IPS DF 6.9 (cell line): ENCODE data around the gene SCN11A.

Experiments used
- DNase-seq: peaks from one replicate; pipeline ENCODE4 v3.0.0-alpha.2; 2013; ENCODE audit warnings: low read depth, low spot score
- H3K27ac ChIP-seq: one replicate; pipeline ENCODE4 v1.5.1; 2013; ENCODE audit warnings: low read length, control low read depth
- H3K27me3 ChIP-seq: 2 replicates; pipeline ENCODE4 v1.6.1; 2013; ENCODE audit warnings: mild to moderate bottlenecking, low read length; ENCODE audit not compliant: control insufficient read depth, insufficient read depth
- H3K36me3 ChIP-seq: 2 replicates; pipeline ENCODE4 v1.6.1; 2013; ENCODE audit warnings: low read length; ENCODE audit not compliant: control insufficient read depth, insufficient read depth
- H3K4me1 ChIP-seq: 2 replicates; pipeline ENCODE4 v1.6.1; 2013; ENCODE audit warnings: low read length; ENCODE audit not compliant: control insufficient read depth, insufficient read depth
- H3K4me3 ChIP-seq: 2 replicates; pipeline ENCODE4 v1.5.1; 2013; ENCODE audit warnings: mild to moderate bottlenecking, low read length
- H3K9me3 ChIP-seq: 2 replicates; pipeline ENCODE4 v1.6.1; 2013; ENCODE audit warnings: low read length, inconsistent platforms; ENCODE audit not compliant: control insufficient read depth, insufficient read depth
- WGBS: extraction: QIAGEN DNeasy Blood & Tissue Kit; methylation state at CpG from one replicate; pipeline ENCODE4 v1.1.7; 2013; ENCODE audit warnings: mixed read lengths, missing lambda C conversion rate; ENCODE audit not compliant: insufficient read length, insufficient coverage; 5-methylcytosine and 5-hydroxymethylcytosine counted together

The SCN11A gene

GRCh38 chr3:39051649-39052561 is at the start of gene SCN11A, which contains the start of gene WDR48:
Gene SCN11A, minus strand, starts transcription at chr3:39051944. Its CDS starts 101,582 bp downstream, at chr3:38950362.
Gene WDR48, plus strand, starts transcription at chr3:39052016. Its CDS starts 10 bp downstream, at chr3:39052026.
- Histone ChIP-seq H3K27me3 (no peaks in the 10 kb centered on the region), H3K4me1 (no peaks in the 10 kb centered on the region), H3K36me3 (no peaks in the 10 kb centered on the region), H3K27ac (no peak within 1 kb of the TSS), H3K9me3 (no peaks in the 10 kb centered on the region), H3K4me3 (peak within 1 kb of the TSS; percentile 84; the same call in 1 of the 2 replicates)
- WGBS, result no CpG with 5 or more reads among the region's 68 CpGs
- DNase-seq, result peak; percentile 89

- peaks cover 9% of the 10 kb centered on the region; the same call in 1 of the 2 replicates for H3K36me3 ChIP-seq
- DNase-seq, result no peak
- H3K27me3 ChIP-seq, result no peaks in the 10 kb centered on the region
- no peaks in the 10 kb centered on the region for H3K4me1 ChIP-seq
- no peaks in the 10 kb centered on the region for H3K9me3 ChIP-seq
- no CpG with 5 or more reads among the region's 5 CpGs for WGBS
- no peak overlapping the region for H3K27ac ChIP-seq
- H3K4me3 ChIP-seq, result no peak overlapping the region
Observed at GRCh38 chr3:39101022-39101689, 49.4 kb upstream of the SCN11A start.

DNA sequence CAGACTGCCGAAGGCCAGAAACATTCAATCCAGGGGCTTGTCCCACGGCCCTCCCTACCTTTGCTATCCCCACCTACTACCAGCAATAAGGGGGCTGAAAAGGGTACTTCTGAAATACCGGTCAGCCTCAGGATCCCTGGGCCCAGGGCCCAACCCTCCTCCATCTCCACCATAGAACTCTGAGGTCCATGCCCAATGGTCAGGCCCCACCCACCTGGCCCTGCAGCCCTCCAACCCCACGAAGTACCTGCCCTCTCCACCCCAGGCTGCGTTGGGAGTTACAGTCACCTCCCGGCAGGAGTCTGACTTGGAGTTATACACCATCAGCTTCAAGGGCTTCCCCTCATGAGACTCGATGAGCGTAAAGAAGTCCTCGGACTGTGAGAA is 48.7 kb upstream of the SCN11A start:
- no peak overlapping the region for H3K4me3 ChIP-seq
- no peak overlapping the region for H3K27ac ChIP-seq
- peaks cover 9% of the 10 kb centered on the region; the same call in 1 of the 2 replicates for H3K36me3 ChIP-seq
- no peaks in the 10 kb centered on the region for H3K9me3 ChIP-seq
- H3K27me3 ChIP-seq, result no peaks in the 10 kb centered on the region
- no peak for DNase-seq
- H3K4me1 ChIP-seq, result no peaks in the 10 kb centered on the region
- WGBS, result no CpG with 5 or more reads among the region's 9 CpGs

- H3K27me3 ChIP-seq, result no peaks in the 10 kb centered on the region
- no peak overlapping the region for H3K27ac ChIP-seq
- H3K36me3 ChIP-seq, result peaks cover 12% of the 10 kb centered on the region; the same call in 1 of the 2 replicates
- H3K9me3 ChIP-seq, result no peaks in the 10 kb centered on the region
- no CpG with 5 or more reads among the region's 2 CpGs for WGBS
- no peaks in the 10 kb centered on the region for H3K4me1 ChIP-seq
- no peak overlapping the region for H3K4me3 ChIP-seq
- DNase-seq, result no peak
Observed at GRCh38 chr3:39099738-39100499, 48.2 kb upstream of the SCN11A start.

GRCh38 chr3:39099242-39099641 is 47.5 kb upstream of the SCN11A start:
- peaks cover 19% of the 10 kb centered on the region; the same call in 1 of the 2 replicates for H3K36me3 ChIP-seq

DNA sequence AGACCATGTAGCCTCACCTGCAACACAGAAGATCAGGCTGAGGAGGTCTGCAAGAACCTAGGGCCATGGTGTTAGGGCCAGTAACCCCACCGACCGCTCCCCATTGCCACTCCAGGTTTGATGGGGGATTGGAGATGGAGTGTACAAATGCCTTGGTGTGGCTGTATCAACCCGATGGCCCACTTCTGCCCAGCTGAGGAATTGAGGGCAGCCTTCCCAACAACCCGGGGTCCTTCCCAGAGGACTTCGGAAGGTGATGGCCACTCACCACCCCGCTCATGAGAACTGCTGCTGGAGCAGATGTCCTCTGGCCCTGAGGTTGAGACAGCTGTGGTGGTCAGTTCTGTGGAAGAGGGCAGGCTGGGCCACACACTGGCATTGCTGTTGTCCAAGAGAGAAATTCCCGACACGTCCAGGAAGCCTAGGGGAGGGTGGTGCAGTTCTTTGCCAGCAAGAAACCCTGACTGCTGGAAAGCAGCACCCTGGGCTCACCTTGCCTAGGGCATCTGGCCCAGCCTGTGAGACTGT is 46.8 kb upstream of the SCN11A start:
- no peaks in the 10 kb centered on the region for H3K27me3 ChIP-seq
- H3K27ac ChIP-seq, result no peak overlapping the region
- H3K36me3 ChIP-seq, result peaks cover 20% of the 10 kb centered on the region; the same call in 1 of the 2 replicates
- H3K4me3 ChIP-seq, result no peak overlapping the region
- no CpG with 5 or more reads among the region's 8 CpGs for WGBS
- H3K9me3 ChIP-seq, result no peaks in the 10 kb centered on the region
- no peak for DNase-seq
- H3K4me1 ChIP-seq, result no peaks in the 10 kb centered on the region

More at GRCh38 chr3:39099242-39099641, 47.5 kb upstream of the SCN11A start:
- Histone ChIP-seq H3K27ac (no peak overlapping the region), H3K4me3 (no peak overlapping the region), H3K9me3 (no peaks in the 10 kb centered on the region), H3K27me3 (no peaks in the 10 kb centered on the region), H3K4me1 (no peaks in the 10 kb centered on the region)
- no CpG with 5 or more reads among the region's 1 CpG for WGBS
- DNase-seq, result no peak

DNA sequence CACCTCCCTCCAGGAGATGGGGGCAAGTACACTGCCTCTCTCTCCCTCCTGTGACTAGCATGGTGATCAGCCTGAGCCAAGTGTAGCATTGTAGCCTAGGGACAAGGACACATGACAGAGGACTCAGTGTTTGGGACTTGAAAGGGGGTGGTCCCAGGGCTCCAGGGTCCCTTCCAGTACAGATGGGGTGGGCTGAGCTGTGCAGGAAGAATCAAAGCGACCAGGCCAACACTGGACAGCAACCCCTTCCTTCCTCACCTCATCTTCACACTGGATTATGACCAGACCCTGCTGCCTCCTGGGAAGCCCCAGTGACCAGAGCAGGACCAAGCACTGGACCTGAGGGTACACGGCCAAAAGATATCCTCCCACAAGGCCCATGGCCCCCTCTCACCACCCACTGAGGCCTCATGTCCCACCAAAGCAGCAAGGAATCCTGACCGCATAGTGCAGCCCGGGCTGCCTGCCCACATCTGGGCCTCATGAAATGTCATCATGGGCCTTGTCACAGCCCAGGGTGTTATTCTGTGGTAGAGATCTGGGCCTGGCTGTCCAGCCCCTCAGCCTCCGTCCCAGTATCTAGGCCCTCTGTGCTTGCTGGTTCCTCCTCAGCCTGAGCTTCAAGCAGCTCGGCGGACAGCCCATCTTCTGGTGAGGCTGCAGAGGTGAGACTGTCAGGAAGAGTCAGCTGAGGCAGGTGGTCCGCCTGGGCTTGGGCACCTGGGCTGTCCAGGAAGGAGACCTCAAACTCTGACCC is 46.1 kb upstream of the SCN11A start:
- no peak overlapping the region for H3K27ac ChIP-seq
- no peak overlapping the region for H3K4me3 ChIP-seq
- H3K36me3 ChIP-seq, result peaks cover 20% of the 10 kb centered on the region; the same call in 1 of the 2 replicates
- H3K9me3 ChIP-seq, result no peaks in the 10 kb centered on the region
- DNase-seq, result no peak
- H3K4me1 ChIP-seq, result no peaks in the 10 kb centered on the region
- no peaks in the 10 kb centered on the region for H3K27me3 ChIP-seq
- WGBS, result no CpG with 5 or more reads among the region's 8 CpGs

- no peaks in the 10 kb centered on the region for H3K4me1 ChIP-seq
- DNase-seq, result no peak
- no peak overlapping the region for H3K4me3 ChIP-seq
- no peak overlapping the region for H3K27ac ChIP-seq
- no CpG with 5 or more reads among the region's 3 CpGs for WGBS
- no peaks in the 10 kb centered on the region for H3K27me3 ChIP-seq
- H3K36me3 ChIP-seq, result peaks cover 25% of the 10 kb centered on the region; the same call in 1 of the 2 replicates
- no peaks in the 10 kb centered on the region for H3K9me3 ChIP-seq
Observed at GRCh38 chr3:39096775-39097174, 45.0 kb upstream of the SCN11A start.

DNA sequence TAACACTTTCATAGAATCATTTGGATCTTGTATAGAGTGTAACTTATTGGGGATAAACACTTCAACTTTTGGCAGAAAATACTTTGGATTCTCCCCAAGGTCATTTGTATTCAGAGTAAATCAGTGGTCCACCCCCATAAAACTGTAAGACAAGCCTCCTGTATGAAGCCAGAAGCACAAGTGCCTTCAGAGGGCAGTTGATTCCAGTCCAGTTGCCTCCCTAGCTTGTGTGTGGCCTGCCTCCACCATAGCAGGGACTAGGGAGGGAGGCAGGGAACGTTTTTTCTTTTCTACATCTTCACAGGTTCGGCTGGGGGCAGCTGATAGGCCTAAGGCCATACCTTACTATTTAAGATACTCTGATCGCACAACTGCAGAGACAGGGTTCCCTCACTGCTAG is 44.0 kb upstream of the SCN11A start:
- no peak for DNase-seq
- Histone ChIP-seq H3K36me3 (peaks cover 25% of the 10 kb centered on the region; the same call in 1 of the 2 replicates), H3K27ac (no peak overlapping the region), H3K27me3 (no peaks in the 10 kb centered on the region), H3K4me3 (no peak overlapping the region), H3K9me3 (no peaks in the 10 kb centered on the region), H3K4me1 (no peaks in the 10 kb centered on the region)
- WGBS, result no CpG with 5 or more reads among the region's 3 CpGs
